GM12801 (cell line): Measurements from ENCODE around the gene BCL7B.

Source experiments
- TF ChIP-seq, protein P1 (sequence below): IDR thresholded peaks from one replicate; pipeline ENCODE4 v1.5.1; 2011; ENCODE audit warnings: control low read depth; ENCODE audit not compliant: insufficient read length; ENCODE audit errors: extremely low read depth

Gene BCL7B

DNA sequence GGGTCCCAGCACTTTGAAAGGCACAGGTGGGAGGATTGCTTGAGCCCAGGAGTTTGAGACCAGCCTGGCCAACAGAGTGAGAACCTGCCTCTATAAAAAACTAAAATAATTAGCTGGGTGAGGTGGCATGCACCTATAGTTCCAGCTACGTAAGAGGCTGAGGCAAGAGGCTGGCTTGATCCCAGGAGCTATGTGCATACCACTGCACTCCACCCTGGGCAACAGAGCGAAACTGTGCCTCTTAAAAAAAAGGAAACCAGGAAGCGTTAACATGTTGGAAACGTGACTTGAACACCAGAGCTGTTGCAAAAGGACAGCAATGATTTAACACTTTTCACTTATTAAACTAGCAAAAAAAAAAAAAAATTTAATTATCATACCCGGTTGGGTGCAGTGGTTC, 48.0 kb downstream of the BCL7B start:
- TF ChIP-seq, protein P1, sequence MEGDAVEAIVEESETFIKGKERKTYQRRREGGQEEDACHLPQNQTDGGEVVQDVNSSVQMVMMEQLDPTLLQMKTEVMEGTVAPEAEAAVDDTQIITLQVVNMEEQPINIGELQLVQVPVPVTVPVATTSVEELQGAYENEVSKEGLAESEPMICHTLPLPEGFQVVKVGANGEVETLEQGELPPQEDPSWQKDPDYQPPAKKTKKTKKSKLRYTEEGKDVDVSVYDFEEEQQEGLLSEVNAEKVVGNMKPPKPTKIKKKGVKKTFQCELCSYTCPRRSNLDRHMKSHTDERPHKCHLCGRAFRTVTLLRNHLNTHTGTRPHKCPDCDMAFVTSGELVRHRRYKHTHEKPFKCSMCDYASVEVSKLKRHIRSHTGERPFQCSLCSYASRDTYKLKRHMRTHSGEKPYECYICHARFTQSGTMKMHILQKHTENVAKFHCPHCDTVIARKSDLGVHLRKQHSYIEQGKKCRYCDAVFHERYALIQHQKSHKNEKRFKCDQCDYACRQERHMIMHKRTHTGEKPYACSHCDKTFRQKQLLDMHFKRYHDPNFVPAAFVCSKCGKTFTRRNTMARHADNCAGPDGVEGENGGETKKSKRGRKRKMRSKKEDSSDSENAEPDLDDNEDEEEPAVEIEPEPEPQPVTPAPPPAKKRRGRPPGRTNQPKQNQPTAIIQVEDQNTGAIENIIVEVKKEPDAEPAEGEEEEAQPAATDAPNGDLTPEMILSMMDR, result no peak

- TF ChIP-seq, protein P1, result no peak
These were observed 49.9 kb downstream of the BCL7B start for GRCh38 chr7:73507556-73507955.

DNA sequence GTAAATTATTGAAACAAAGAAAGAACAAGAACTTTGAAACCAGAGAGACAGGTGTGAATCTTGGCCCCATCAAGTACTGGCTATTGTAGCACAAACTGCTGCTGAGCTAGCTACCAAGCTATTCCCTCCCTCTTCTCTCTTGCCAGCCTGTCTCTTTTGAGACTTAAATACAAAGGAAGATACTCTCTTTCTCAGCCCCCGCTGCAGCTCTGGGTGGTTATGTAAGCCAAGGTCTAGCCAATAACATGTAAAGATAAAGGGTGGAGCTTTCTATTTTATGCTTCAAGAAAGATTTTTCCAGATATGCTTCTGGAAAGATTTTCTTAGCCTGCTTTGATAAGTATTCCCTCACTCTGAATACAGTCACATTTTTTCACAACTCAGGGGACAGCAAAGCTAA, 52.6 kb downstream of the BCL7B start:
- TF ChIP-seq, protein P1, result no peak

DNA sequence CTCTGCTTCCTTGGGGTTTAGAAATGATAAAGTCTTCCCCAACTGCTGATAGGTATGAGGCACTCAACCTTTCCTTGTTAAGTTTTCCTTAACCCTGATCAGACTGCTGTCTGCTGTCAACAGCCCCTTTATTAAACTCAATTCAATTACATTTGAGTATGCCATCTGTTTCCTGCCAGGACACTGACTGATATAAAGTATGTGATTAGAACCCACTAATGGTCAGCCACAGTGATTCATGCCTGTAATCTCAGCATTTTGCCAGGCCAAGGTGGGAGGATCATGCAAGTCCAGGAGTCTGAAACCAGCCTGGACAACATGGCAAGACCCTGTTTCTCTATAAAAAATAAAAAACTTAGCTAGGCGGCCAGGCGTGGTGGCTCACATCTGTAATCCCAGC, 53.5 kb downstream of the BCL7B start:
- TF ChIP-seq, protein P1, result no peak

- TF ChIP-seq, protein P1, result no peak
These were observed 54.3 kb downstream of the BCL7B start for GRCh38 chr7:73503229-73503628.

- TF ChIP-seq, protein P1, result no peak
These were observed 60.9 kb downstream of the BCL7B start for GRCh38 chr7:73496626-73497025.

GRCh38 chr7:73489976-73490375, 67.5 kb downstream of the BCL7B start:
- TF ChIP-seq, protein P1, result no peak

DNA sequence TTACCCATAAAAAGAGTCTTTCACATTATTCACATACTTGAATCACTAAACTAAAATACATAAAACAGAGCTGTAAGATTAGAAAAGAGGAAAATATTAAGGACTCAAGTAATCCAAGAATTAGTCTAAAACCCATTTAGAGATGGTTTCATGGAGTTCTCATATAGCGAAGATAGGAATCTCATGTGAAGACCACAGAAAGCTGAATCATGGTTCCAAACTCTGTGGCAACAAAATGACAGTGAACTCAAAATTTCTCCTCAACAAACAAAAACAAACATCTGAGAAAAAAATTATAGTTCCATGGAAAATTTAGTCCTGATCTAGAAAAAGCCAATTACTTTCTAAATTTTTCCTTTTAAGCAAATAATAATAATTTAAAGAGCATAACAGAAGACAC, 70.0 kb downstream of the BCL7B start:
- TF ChIP-seq, protein P1, result no peak
